HEK293T (cell line): ENCODE data around the gene KRTAP2-4.
"Not testable (repeated sequence)": the region's sequence is repeated elsewhere in the genome, so short reads cannot be mapped to it uniquely, and the experiment has no call there.

Experiments
- CTCF ChIA-PET: fragments of 350-600 bp; formaldehyde crosslinking; extraction: SDS; loops from one replicate; lab custom pipeline; 2021; ENCODE audit warnings: antibody characterized with exemption, inconsistent platforms; lab: Yijun Ruan, JAX
- POLR2A ChIA-PET: fragments of 350-600 bp; formaldehyde crosslinking; extraction: SDS; loops from one replicate; lab custom pipeline; 2020; ENCODE audit warnings: antibody characterized with exemption, inconsistent platforms; lab: Yijun Ruan, JAX
- DNase-seq: peaks from one replicate; pipeline ENCODE4 v3.0.0; 2012; ENCODE audit warnings: mixed read lengths; ENCODE audit errors: extremely low spot score
- ARNT ChIP-seq: fragments of 450-650 bp; IDR thresholded peaks from 2 replicates; pipeline ENCODE4 v1.6.1; 2017; ENCODE audit warnings: mild to moderate bottlenecking
- BHLHE40 ChIP-seq: fragments of 450-650 bp; IDR thresholded peaks from 2 replicates; pipeline ENCODE4 v1.6.1; 2016; ENCODE audit warnings: mild to moderate bottlenecking, moderate library complexity, borderline replicate concordance
- CTBP1 ChIP-seq: fragments of 450-650 bp; IDR thresholded peaks from 2 replicates; pipeline ENCODE4 v1.6.1; 2016; ENCODE audit warnings: borderline replicate concordance
- ELF4 ChIP-seq: fragments of 450-650 bp; IDR thresholded peaks from 2 replicates; pipeline ENCODE4 v1.6.1; 2017; ENCODE audit warnings: antibody characterized with exemption
- FOXA1 ChIP-seq: fragments of 450-650 bp; IDR thresholded peaks from 2 replicates; pipeline ENCODE4 v1.6.1; 2016; ENCODE audit warnings: mild to moderate bottlenecking
- FOXK2 ChIP-seq: fragments of 450-650 bp; IDR thresholded peaks from 2 replicates; pipeline ENCODE4 v1.6.1; 2016; ENCODE audit warnings: mild to moderate bottlenecking
- FOXM1 ChIP-seq: fragments of 450-650 bp; IDR thresholded peaks from 2 replicates; pipeline ENCODE4 v1.6.1; 2017; ENCODE audit warnings: mild to moderate bottlenecking, borderline replicate concordance
- HDGF ChIP-seq: fragments of 450-650 bp; IDR thresholded peaks from 2 replicates; pipeline ENCODE4 v1.6.1; 2017; ENCODE audit warnings: antibody characterized with exemption, borderline replicate concordance
- L3MBTL2 ChIP-seq: fragments of 450-650 bp; conservative IDR thresholded peaks from 2 replicates; pipeline ENCODE4 v1.6.1; 2016; ENCODE audit warnings: mild to moderate bottlenecking
- LEF1 ChIP-seq: fragments of 450-650 bp; IDR thresholded peaks from 2 replicates; pipeline ENCODE4 v1.6.1; 2017; ENCODE audit warnings: mild to moderate bottlenecking, borderline replicate concordance
- NFRKB ChIP-seq: fragments of 450-650 bp; IDR thresholded peaks from 2 replicates; pipeline ENCODE4 v1.6.1; 2016; ENCODE audit warnings: mild to moderate bottlenecking, moderate library complexity
- SP1 ChIP-seq: fragments of 450-650 bp; IDR thresholded peaks from 2 replicates; pipeline ENCODE4 v1.6.1; 2017
- SUZ12 ChIP-seq: fragments of 450-650 bp; IDR thresholded peaks from 2 replicates; pipeline ENCODE4 v1.6.1; 2016; ENCODE audit warnings: mild to moderate bottlenecking
- TARDBP ChIP-seq: fragments of 450-650 bp; IDR thresholded peaks from 2 replicates; pipeline ENCODE4 v1.6.1; 2016
- ZNF384 ChIP-seq: fragments of 450-650 bp; IDR thresholded peaks from 2 replicates; pipeline ENCODE4 v1.6.1; 2016
- TF ChIP-seq, protein P1 (sequence below): fragments of 450-650 bp; IDR thresholded peaks from 2 replicates; pipeline ENCODE4 v1.6.1; 2016

KRTAP2-4 gene

DNA sequence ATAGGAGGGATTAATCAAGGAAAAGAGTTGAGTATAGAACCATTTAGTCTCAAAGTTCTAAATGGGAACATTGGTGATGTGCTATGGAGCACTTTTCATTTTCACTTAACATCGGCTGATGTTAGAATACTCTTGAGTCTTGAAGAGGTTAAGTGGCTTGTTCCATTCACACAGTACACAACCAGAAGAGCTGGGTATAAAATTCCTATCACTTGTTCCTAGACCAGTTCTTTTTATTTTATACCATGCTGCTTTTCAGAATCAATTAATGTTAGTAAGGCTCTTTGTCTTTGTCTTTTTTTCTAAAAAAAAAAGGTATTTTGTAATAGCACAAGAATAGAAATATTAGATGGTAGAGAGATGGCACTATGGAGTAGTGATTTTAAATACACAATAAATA lies 22.7 kb downstream of the KRTAP2-4 start:
- POLR2A ChIA-PET = no interaction called here
- DNase-seq = no peak
- CTCF ChIA-PET = no interaction called here
- TF ChIP-seq SUZ12 (no peak), FOXA1 (no peak), L3MBTL2 (no peak), FOXM1 (no peak), FOXK2 (no peak), HDGF (no peak), SP1 (no peak), CTBP1 (no peak), ELF4 (no peak)
- TF ChIP-seq, protein P1, sequence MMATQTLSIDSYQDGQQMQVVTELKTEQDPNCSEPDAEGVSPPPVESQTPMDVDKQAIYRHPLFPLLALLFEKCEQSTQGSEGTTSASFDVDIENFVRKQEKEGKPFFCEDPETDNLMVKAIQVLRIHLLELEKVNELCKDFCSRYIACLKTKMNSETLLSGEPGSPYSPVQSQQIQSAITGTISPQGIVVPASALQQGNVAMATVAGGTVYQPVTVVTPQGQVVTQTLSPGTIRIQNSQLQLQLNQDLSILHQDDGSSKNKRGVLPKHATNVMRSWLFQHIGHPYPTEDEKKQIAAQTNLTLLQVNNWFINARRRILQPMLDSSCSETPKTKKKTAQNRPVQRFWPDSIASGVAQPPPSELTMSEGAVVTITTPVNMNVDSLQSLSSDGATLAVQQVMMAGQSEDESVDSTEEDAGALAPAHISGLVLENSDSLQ = no peak

DNA sequence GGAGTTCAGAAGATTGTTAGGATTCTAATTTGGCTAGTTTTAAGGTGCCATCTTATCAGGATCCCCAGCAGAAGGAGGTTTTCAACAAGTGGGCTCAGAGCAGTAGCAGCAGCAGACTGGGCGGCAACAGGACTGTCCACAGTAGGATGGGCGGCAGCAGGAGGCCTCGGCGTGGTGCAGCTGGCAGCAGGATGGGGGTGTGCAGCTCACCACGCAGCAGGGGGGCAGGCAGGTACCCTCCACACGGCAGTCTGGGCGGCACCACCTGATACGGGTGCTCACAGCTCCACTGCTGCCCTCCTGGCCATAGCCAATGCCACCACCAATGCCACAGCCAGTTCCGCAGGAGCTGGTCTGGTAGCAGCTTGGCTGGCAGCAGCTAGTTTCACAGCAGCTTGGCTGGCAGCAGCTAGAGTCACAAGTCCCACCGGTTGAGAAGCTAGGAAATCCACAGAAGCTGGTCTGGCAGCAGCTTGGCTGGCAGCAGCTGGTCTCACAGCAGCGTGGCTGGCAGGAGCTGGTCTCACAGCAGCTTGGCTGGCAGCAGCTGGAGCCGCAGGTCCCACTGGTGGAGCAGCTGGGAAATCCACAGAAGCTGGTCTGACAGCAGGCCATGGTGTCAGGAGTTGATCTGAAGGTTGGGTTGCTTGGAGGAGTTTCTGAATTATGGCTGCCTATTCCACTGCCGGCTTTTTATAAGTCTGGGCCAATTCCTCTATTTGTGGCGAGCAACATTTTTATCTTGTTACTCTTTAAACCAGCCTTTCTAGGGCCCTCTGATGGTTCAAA lies 24.7 kb downstream of the KRTAP2-4 start, which contains the start of gene KRTAP1-1:
Gene KRTAP1-1, minus strand, starts transcription at position 668 of the 789 bp plus-strand sequence. Its CDS starts 53 bp downstream, at position 615.
- POLR2A ChIA-PET, DNase-seq, CTCF ChIA-PET: not testable (repeated sequence)

DNA sequence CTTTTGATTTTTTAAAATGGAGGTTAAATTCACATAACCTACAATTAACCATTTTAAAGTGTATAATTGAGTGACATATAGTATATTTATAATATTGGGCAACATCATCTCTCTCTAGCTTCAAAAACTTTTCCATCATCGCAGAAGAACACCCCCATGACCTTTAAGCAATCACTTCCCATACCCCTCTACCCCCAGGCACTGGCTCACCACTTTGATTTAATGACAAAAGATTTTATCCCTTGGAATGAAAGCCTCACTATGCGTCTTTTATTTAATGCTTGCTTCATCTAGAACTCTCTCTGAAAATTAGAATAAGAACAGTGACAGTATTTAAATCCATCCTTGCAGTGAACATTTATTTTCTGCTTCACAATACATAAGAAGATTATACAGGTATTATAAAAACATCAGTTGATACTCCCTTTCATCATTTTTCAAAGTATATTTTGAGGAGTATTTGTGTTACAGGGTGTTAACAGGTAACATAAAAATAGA lies 27.8 kb downstream of the KRTAP2-4 start:
- no peak for DNase-seq
- no peak for TF ChIP-seq FOXK2
- no peak for TF ChIP-seq L3MBTL2
- no peak for TF ChIP-seq ZNF384
- no peak for TF ChIP-seq HDGF
- TF ChIP-seq BHLHE40 = no peak
- TF ChIP-seq, protein P1 = no peak
- no peak for TF ChIP-seq CTBP1
- TF ChIP-seq ARNT = no peak
- TF ChIP-seq TARDBP = no peak
- TF ChIP-seq NFRKB = no peak
- TF ChIP-seq FOXA1 = no peak
- no peak for TF ChIP-seq FOXM1
- TF ChIP-seq ELF4 = no peak
- no peak for TF ChIP-seq SUZ12
- TF ChIP-seq SP1 = no peak
- TF ChIP-seq LEF1 = no peak
- POLR2A ChIA-PET = no interaction called here
- CTCF ChIA-PET = no interaction called here

DNA sequence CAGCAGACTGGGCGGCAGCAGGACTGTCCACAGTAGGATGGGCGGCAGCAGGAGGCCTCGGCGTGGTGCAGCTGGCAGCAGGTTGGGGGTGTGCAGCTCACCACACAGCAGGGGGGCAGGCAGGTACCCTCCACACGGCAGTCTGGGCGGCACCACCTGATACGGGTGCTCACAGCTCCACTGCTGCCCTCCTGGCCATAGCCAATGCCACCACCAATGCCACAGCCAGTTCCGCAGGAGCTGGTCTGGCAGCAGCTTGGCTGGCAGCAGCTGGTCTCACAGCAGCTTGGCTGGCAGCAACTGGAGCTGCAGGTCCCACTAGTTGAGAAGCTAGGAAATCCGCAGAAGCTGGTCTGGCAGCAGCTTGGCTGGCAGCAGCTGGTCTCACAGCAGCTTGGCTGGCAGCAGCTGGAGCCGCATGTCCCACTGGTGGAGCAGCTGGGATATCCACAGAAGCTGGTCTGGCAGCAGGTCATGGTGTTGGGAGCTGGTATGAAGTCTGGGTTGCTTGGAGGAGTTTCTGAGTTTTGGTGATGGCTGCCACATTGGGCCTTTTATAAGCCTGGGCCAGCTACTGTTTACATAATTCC lies 31.2 kb downstream of the KRTAP2-4 start, which contains the start of gene KRTAP1-3:
Gene KRTAP1-3, minus strand, starts transcription at position 529 of the 590 bp plus-strand sequence. Its CDS starts 53 bp downstream, at position 476.
- POLR2A ChIA-PET, DNase-seq, CTCF ChIA-PET: not testable (repeated sequence)

DNA sequence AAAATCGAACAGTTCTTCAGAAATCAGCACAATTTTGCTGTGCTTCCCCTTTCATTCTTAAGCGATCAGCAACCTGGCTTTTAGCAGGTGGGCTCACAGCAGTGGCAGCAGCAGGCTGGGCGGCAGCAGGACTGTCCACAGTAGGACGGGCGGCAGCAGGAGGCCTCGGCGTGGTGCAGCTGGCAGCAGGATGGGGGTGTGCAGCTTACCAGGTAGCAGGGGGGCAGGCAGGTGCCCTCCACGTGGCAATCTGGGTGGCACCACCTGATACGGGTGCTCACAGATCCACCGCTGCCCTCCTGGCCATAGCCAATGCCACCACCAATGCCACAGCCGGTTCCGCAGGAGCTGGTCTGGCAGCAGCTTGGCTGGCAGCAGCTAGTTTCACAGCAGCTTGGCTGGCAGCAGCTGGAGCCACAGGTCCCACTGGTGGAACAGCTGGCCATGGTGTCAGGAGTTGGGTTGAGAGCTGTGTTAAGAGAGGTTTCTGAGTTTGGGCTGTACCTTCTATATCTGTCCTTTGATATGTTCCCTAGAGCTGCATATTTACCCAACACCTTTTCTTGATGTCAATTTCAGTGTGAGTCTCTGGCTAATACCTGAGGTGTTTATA lies 35.9 kb downstream of the KRTAP2-4 start, which contains the start of gene KRTAP1-4:
Gene KRTAP1-4, minus strand, starts transcription at position 563 of the 613 bp plus-strand sequence. Its CDS starts 117 bp downstream, at position 446.
- no peak for DNase-seq
- TF ChIP-seq FOXM1 = no peak
- no peak for TF ChIP-seq NFRKB
- TF ChIP-seq FOXA1 = no peak
- no peak for TF ChIP-seq LEF1
- TF ChIP-seq CTBP1 = no peak
- TF ChIP-seq ARNT = no peak
- no peak for TF ChIP-seq BHLHE40
- no peak for TF ChIP-seq ZNF384
- no peak for TF ChIP-seq L3MBTL2
- TF ChIP-seq FOXK2 = no peak
- no peak for TF ChIP-seq SUZ12
- TF ChIP-seq SP1 = no peak
- TF ChIP-seq TARDBP = no peak
- TF ChIP-seq ELF4 = no peak
- TF ChIP-seq, protein P1 = no peak
- TF ChIP-seq HDGF = no peak
- POLR2A ChIA-PET = no interaction called here
- CTCF ChIA-PET = no interaction called here

DNA sequence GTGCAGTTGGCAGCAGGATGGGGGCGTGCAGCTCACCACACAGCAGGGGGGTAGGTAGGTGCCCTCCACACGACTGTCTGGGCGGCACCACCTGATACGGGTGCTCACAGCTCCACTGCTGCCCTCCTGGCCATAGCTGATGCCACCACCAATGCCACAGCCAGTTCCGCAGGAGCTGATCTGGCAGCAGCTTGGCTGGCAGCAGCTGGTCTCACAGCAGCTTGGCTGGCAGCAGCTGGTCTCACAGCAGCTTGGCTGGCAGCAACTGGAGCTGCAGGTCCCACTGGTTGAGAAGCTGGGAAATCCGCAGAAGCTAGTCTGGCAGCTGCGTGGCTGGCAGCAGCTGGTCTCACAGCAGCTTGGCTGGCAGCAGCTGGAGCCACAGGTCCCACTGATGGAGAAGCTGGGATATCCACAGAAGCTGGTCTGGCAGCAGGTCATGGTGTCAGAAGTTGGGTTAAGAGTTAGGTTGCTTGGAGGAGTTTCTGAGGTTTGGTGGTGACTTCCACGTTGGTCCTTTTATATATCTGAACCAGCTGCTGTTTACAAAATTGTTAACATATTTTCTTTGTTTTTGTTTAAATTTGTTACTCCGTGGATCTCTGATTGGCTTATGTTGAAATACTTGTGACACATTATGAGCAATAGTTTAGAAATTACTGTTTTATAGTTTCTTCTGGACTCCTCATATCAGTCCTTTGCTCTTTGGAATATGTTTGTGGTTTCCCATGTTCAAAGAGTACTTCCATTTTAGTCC lies 38.8 kb downstream of the KRTAP2-4 start, which contains the start of gene KRTAP1-5:
Gene KRTAP1-5, minus strand, starts transcription at position 494 of the 757 bp plus-strand sequence. Its CDS starts 53 bp downstream, at position 441.
- POLR2A ChIA-PET = no interaction called here
- CTCF ChIA-PET = no interaction called here
- DNase-seq = no peak
- TF ChIP-seq NFRKB (no peak), ELF4 (no peak)
